GM19351 (cell line): Measurements from ENCODE around the gene CYP4V2.

Experiments used
- ATAC-seq: cut with Tn5 transposase; IDR thresholded peaks from one replicate; pipeline ENCODE4 v1.9.1; 2021; ENCODE audit warnings: mild to moderate bottlenecking, moderate library complexity; ENCODE audit not compliant: unreplicated experiment

The CYP4V2 gene

DNA sequence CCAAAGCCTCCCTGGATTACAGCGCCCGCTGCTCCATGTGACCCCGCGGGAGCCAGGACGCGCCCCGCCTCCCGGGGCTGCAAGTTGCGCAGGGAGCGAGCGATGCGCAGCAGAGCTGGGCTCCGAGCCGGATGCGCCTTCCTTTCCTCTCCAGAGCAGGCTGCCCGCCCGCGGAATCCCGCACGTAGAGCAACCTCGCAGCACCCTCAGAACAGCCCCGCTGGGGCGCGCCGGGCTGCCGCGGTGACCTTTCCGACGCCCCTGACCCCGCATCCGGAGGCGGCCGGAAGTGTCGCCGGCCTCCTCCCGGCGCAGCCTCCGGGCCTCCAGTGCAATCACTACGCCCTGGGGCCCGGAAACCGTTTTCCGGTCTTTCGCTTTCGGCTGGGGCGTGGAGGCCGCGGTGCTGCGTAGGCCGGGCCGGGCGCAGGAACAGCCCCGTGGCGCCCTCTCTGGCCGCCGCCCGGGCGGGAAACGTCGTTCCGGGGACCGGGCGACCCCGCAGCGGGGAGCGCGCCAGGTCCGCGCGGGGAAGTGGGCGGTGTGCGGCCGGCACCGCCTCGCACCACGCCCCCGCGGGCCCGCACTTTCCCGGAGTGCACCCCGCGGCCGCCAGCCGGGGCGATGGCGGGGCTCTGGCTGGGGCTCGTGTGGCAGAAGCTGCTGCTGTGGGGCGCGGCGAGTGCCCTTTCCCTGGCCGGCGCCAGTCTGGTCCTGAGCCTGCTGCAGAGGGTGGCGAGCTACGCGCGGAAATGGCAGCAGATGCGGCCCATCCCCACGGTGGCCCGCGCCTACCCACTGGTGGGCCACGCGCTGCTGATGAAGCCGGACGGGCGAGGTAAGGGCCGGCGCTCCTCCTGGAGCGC is at the start of gene CYP4V2:
Gene CYP4V2, plus strand, starts transcription at position 368 of the 866 bp plus-strand sequence. Its CDS starts 257 bp downstream, at position 625.
- ATAC-seq = peak; percentile 81

DNA sequence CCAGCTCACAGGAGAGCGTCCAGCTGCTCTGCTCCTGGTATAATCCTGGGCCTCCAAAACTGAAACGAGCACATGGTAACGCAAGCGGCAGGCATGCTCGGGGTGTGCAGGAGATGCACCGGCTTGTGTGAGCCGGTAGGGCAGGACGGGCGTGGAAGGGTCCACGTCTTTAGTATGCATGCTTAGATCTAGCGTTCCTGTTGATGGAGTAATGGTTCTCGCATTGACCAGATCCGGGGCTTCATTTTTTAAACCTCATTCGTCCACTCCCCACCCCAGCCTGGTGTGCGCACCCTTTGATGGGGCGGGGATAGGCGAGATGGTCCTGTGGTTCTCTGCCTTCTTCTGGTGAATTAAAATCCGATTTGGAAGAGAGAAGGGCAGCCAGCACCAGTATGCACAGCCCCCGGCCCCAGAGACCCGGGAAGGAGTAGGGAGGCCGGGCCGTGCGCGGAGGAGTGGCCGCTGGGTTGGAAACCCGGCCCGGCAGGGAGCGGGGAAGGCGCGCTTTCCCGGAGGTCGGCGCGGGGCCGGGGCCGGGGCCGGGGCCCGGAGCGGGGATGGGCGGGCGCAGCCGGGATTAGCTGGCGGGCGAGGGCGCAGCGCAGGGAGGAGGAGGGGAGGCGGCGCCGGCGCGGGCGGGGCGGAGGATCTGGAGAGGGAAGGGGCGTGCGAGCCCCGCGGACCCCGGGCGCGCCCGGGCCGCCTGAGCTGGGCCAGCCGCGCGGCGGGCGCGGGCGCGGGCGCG is 47.0 kb upstream of the CYP4V2 start:
- peak; percentile 57 for ATAC-seq

DNA sequence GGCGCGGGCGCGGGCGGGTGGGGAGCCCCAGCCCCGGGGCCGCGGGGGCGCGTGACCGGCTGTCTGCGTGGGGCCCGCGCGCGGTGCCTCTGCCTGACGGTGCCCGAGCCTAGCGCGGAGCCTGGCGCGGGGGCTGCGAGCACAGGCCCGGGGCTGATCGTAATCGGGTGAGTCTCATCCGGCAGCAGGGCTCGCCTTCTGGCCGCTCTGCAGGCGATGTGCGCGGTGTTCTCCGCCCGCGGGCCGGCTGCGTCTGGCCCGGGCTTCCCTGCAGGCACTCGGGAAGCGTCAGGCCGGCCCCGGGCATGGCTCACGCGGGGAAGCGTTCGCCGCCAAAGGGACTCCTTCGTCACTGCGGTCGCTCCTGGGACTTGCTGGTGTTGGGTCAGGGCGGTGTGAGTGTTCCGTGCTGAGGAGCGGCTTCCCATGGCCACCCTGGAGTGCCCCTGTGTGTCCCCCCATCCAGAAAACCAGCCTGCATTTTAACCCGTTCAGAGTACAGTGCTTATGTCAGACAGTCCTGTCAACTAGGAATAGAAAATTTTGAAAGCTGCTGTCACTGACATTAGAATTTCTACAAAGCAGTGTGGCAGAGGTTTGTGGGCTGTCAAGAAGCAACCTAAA is 46.3 kb upstream of the CYP4V2 start:
- ATAC-seq = peak; percentile 41

DNA sequence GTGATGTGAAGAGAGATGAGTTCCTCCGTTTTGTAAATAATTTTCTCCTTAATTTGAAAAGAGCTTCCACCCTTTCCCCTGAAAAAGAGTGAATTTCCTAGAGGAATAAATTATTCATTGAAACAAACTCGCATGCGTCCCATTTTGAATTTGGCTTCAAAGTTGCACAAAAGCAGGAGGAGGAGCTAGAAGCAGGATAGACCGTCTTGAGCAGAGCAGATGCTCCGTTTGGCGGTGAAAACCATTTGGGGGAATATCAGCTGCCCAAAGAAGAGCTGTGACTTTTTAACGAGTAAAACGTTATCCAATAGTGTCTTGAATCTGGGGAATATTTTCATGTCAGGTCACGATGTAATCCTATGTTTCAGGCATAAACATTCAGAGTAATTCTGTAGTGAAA is 44.9 kb upstream of the CYP4V2 start:
- ATAC-seq = no peak

DNA sequence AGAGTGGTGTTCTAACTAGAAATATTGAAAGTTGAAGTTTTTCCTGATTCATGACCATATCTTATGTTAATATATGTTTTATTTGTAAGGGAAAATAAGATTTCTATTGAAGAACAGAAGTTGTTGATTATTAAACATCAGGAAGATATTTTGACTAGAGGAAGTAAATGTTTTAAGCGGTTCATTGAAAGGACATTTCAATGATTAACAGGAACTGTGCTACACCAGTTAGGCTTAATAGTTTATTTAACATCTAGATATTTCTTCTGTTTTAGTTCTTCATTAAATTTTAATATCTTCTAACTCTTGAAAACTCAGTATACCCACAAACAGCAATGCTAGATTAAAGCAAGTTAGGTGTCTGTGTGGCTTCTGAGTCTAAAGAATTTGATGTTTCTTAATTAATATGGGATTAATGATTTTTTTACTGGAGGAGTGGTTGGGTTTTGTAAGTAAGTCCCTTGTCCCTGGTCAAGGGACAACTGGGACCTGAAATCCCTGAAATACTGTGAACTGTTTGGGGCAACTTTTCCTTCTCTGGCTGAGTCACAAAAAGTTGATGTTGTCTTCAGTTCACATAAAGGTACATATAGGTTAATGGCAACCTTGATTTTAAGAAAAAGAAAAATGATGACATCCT is 42.9 kb upstream of the CYP4V2 start:
- ATAC-seq = no peak

DNA sequence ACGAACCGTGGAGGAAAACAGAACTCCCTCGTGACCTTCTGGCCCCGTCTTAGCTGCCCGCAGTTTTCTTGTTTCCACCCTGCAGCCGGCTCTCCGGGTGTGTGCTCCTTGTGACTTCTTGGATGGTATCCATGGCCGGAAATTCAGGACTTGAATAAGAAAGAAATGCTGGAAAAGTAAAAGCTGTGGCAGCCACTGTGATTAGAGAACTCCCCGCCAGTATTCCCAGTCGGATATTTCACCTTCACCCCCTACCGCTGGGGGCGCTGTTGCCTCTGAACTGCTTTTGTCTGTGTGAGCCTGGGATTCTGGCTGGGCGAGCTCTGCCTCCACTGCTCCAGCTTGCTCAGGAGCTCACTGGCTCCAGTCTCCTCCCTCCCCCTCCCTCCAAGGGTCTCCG is 41.5 kb upstream of the CYP4V2 start:
- ATAC-seq = peak; percentile 59

DNA sequence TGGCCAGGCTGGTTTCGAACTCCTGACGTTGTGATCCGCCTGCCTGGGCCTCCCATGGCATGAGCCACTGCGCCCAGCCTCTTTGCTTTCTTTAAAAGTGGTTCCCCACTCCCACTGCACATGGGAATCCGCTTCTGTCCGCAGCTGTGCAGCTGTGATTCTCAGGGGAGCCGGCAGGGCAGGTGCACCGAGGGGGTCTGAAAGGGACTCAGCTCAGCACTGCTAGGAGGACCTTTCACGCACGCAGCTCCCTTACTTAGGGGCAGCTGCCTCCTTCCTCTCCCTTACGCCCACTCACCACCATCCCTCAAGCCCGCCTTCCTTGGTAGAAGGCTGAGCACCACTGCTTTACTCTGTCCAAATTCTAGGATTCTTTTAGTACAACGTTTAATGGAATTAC is 40.4 kb upstream of the CYP4V2 start:
- ATAC-seq = no peak

DNA sequence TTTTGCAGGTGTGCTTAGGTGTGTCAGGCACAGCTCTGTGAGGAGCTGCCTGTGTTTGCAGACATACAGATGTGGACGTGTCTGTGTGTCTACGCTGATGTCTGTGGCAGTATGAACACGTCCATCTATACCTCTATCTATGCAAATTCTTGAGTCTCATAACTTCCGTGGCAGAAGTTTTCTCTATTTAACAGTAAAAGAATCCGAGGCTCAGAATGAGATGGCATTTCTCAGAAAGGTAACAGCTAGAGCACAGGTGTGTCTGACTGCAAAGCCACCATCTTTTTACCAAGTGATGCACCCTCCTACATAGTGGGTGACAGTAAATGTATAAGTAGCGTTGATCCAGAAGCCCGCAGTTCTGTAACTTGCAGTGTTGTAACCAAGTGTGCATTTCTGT is 39.9 kb upstream of the CYP4V2 start:
- no peak for ATAC-seq

DNA sequence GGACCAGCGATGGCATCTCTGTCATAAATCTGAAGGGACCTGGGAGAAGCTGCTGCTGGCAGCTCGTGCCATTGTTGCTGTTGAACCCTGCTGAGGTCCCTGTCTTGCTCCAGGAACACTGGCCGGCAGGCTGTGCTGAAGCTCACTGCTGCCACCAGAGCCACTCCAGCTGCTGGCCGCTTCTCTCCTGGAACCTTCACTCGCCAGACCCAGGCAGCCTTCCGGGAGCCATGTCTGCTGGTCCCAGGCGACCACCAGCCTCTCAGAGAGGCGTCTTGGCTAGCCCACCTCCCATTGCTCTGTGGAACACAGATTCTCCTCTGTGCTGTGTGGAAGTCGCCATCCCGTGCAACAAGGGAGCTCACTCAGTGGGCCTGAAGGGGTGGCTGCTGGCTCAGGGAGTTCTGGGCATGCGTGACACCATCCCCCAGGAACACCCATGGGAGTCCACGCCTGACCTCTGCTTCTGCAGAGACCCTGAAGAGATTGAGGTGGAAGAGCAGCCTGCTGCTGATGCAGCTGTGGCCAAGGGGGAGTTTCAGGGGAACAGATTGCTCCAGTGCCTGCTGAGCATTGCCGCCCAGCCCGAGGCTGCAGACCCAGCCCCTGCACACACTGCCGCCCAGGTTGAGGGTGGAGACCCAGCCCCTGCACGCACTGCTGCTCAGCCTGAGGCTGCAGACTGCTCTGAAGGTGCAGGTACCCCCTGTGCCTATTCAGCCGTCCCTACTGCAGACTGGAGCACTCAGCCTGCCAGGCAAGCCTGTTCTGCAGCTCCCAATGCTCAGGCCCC is 33.1 kb upstream of the CYP4V2 start:
- no peak for ATAC-seq

DNA sequence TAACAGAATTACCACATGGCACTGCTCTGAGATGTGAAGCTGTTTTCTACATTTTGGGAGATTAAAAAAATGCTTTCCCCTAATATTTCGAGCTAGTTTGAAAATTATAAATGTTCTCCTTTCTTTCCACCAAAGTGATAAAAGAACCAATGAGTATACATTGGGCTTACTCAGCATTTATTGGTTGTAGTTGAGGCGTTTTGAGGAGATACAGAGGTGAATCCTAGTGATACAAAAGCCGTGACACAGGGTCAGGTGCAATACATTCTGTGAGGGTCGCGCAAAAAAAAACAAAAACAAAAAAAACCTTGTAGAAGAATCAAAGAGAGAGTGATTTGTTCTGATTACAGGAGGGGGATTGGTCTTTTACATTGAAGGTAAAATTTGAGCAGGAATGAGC is 32.4 kb upstream of the CYP4V2 start:
- ATAC-seq = no peak

DNA sequence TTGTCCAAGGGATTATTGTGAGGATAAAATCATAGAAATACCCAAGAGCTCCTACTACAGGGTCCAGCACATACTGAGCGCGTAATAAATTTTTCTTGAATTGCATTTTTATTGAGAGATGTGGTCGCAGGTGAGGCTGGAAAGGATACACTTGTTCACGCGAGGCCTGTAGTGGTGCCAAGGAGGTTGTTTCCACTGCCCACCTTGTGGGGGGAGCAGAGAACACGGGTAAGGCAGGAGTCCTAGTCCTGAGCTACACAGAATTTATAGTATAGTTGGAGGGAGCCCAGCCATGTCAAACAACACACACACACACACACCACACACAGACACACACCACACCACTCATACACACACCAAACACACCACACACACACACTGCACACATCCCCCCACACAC is 31.8 kb upstream of the CYP4V2 start:
- ATAC-seq = no peak

DNA sequence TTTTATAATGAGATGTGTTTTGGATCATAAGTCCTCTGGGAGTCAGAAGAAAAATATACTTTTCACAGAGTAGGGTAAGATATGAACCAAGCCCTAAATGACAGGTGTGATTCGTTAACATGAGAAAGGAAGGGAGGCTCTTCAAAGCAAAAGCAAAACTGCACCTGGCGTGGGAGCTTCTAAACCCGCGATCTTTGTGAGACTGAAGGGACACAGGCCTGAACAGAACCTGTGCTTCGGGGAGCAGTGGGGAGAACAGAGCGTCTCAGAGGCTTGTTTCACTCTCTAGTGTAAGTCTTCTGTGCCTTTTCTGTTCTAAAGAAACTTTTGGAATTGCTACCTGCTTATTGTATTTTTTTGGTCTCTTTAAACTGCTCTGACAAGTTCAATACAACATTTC is 30.2 kb upstream of the CYP4V2 start:
- ATAC-seq = peak; percentile 98

DNA sequence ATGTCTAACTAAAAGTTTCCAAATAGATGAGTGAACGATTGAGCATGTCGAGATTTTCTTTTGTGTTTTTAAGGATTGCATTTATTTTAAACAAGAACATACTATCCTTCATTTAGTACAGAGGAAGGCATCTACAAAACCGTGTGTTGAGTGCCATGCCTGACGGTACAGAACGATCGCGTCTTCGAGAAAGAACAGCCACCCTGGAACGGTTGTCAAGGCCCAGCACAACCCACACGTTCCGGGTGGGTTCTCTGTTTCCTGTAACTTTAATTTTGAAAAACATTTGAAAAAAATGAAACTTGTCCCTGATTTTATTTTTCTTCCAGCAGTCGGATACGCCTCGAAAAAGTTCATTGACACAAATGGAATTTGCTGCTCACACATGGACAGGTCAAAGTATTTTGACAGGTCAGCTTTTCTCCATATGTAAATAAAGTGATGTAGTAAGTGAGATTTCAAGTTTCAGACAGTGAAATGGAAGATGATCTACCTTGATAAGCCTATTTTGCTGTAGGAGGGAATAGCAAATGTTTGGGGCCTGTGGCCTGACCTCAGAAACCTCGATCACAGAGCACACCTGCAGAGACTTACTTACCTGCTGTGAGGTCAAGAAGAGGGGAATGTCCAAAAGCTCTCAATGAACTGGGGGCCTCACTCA is 24.4 kb upstream of the CYP4V2 start:
- no peak for ATAC-seq

DNA sequence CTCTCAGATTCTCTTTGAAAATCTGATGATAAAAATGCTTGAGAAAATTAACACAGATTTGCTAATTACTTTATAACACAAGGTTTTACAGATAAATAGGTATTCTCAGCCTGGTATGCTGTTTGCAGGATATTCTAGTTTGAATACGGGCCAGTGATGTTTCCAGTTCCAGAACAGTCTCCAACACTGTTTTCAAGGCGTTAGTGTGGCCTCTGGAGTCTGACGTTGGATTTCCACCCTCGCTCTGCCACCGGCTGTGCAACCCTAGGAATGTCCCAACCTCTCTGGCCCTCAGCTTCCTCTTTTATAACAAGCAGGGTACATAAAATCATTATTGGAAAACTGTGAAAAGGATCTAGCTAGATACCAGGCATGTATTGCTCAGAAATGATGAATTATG is 23.8 kb upstream of the CYP4V2 start:
- no peak for ATAC-seq

DNA sequence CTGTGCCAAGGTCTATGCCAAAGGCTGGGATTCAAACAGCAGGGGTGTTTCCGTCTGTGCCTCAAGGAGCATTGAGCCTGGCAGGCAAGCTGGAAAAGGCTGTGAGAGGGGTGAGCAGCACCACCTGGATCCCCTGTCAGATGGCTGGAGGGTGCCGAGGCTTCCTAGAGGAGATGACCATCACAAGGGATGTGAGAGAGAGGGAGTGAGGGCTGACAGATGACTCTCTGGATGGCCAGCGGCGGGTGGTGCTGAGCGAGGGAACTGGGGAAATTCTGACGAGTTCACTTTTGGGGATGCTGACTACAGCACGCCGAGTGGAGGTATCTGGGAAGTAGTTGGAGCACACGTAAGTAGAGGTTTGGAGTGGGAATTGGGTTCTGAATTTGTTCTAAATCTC is 22.6 kb upstream of the CYP4V2 start:
- ATAC-seq = no peak

DNA sequence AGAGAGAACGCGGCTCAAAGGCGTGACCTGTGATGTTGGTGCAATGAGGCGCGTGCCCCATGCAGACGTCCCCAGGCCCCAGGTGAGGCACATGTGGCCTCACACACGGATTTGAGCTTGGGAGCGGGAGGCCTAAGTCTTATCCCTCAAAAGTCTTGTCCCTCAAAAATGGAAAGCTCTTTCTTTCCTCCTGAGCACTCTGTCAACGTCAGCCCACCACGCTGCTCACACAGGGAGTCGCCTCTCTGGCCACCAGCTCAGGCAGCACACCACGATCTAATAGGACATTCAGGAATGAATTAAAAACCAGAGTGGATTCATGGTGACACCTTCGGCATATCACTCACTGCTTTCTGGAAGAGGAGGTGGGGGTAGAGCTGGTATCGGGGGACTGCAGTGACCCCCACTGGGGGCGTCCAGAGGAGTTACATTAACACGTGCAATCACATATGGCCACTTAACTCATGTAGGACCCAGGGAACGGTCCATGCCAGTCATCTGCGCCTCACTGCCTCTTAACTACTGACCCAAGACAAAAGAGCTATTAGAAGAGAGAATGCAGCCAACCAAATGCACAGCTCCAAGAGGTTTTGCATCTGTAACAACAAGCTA is 21.9 kb upstream of the CYP4V2 start:
- ATAC-seq = no peak

DNA sequence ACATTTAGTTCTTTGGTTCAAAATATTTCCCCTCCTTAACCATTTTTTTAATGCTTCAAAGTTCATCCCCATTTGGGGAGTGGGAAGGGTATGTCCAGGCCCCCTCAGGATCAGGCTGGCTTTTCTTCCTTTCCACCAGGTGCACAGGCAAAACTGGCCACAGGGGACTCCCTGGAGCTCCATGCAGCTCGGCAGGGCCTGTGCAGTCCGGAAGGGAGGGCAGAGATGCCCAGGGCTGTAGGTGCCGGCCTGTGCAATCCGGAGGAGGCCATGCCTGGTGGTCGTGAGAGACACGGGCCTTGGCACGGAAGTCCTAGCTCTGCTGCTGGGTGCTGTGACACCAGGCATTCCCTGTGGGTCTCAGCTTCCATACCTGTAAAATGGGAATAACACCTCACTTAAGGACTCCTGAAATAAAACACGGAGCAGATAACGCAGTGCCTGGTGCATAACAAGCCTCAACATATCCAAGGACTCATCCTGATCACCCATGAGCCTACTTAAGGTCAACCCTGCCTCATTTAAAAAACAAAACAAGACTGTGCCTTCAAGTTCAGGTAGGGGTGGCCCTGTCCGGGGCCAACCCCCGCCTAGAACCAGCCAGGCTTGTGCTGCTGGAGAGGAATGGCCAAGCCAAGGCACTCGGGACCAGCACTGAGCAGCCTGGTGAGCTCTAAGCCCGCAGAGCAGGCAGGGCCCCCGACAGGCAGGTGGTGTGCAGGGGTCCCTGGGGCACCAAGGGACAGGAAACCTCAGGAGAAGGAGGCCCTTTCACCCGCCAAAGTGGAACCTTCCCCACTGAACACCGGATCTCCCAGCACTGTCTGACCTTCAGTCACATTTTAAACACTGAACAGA is 21.2 kb upstream of the CYP4V2 start:
- ATAC-seq = no peak

DNA sequence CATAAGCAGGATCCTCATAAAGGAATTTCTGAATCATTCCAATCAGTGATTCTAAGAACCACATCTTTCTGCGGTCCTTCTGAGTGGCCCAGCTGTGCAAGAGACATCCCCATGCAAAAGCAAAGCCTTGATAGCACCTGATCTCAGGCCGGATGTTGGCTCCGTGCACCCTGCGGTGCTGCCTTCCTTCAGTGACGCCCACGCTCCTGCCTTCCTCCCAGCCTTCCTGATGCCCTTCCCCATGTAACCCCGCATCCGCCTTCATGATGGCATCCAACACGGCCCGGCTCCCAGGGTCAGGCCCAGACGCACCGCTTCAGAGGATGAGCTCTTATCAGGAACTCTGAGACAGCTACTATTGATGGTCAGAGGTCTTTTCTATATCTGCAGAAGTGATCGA is 20.4 kb upstream of the CYP4V2 start:
- no peak for ATAC-seq

DNA sequence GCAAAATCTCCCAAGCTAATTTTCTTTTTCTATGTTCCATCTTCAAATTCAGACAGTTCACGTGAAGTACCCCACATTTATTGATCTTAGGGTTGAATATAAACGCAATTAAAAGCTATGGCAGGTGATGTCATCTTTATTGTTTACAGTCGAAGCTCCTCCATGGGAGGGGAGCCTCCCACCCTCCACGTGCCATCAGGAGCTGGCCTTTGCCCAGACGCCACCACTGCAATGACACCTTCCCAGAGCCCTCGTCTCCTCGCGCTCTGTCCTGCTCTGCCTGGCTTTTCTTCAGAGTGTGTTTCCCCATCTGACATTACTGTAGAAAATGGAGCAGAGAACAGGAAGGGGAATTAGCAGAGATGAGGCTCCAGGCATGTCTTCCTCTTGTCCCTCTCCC is 18.8 kb upstream of the CYP4V2 start:
- no peak for ATAC-seq
